Measurements from ENCODE around the gene SV2A. TPM values are rescaled to one million over a fixed set of nuclear protein-coding genes. Genes with fewer than 3 reads are reported as not detected.
"Not testable (repeated sequence)": the region's sequence is repeated elsewhere in the genome, so short reads cannot be mapped to it uniquely, and the experiment has no call there.

Gene SV2A
- polyA plus RNA-seq, 1 donor (not counting 4 experiments of a cell fraction or from before 2014, with no cell fraction given): 0.28 TPM

GRCh38 chr1:149962039-149962647, 44.5 kb upstream of the SV2A start:
- H2AFZ ChIP-seq (ENCODE audit: control insufficient read depth, low read length): no peak overlapping the region
- no peak overlapping the region for H3K4me3 ChIP-seq (ENCODE audit: control insufficient read depth in 2 of 3, extremely low read depth in 1 of 3, insufficient read depth in 2 of 3, low read depth in 1 of 3, low read length in 3 of 3)
- H3K9ac ChIP-seq (ENCODE audit: control insufficient read depth, extremely low read depth, insufficient read depth, low read length): no peak overlapping the region
- H3K9me1 ChIP-seq (ENCODE audit: control insufficient read depth, extremely low read depth, insufficient read depth, low read length): no peaks in the 10 kb centered on the region
- peaks cover 16 to 26% of the 10 kb centered on the region in 2 experiments for H3K36me3 ChIP-seq (ENCODE audit: control insufficient read depth in 2 of 2, extremely low read depth in 1 of 2, insufficient read depth in 2 of 2, low read length in 2 of 2)
- no peaks in the 10 kb centered on the region for H3K79me2 ChIP-seq (ENCODE audit: control insufficient read depth, insufficient read depth, low read length)
- no peaks in the 10 kb centered on the region for H3K27me3 ChIP-seq (ENCODE audit: control insufficient read depth, extremely low read depth, insufficient read depth, low read length)
- H4K20me1 ChIP-seq (ENCODE audit: control insufficient read depth, extremely low read depth, insufficient read depth, low read length): no peaks in the 10 kb centered on the region
- dilution Hi-C loops (cut with MboI; ENCODE audit: extremely low pct_ligation_motif_present, low sequenced_read_pairs): no loop called here
- H3K4me2 ChIP-seq (ENCODE audit: control insufficient read depth, extremely low read depth, insufficient read depth, low read depth, low read length): no peak overlapping the region
- TF ChIP-seq CTCF (optimal IDR thresholded peaks at IDR 0.05 in 1 of 3, IDR thresholded peaks at IDR 0.05 in 1 of 3, conservative IDR thresholded peaks at IDR 0.05 in 1 of 3; ENCODE audit: extremely low read depth in 1 of 3, insufficient read depth in 2 of 3, low read length in 3 of 3): peak; percentile 57 to 60 (median 58)
- TF ChIP-seq EZH2 (IDR thresholded peaks at IDR 0.05; ENCODE audit: low read length): no peak
- H3K9me3 ChIP-seq (ENCODE audit: control insufficient read depth, low read depth, low read length): no peaks in the 10 kb centered on the region
- H3K4me1 ChIP-seq (ENCODE audit: control insufficient read depth, extremely low read depth, insufficient read depth, low read length): peaks cover 3% of the 10 kb centered on the region
- FAIRE-seq (peak; percentile 9), DNase-seq (ENCODE audit: low read depth, low spot score) (no peak)
- H3K27ac ChIP-seq (ENCODE audit: control insufficient read depth, insufficient read depth, low read length): peak overlapping the region; percentile 25

- H3K4me3 ChIP-seq (ENCODE audit: control insufficient read depth in 2 of 3, extremely low read depth in 1 of 3, insufficient read depth in 2 of 3, low read depth in 1 of 3, low read length in 3 of 3); H3K4me2 ChIP-seq (ENCODE audit: control insufficient read depth, extremely low read depth, insufficient read depth, low read depth, low read length); H3K27me3 ChIP-seq (ENCODE audit: control insufficient read depth, extremely low read depth, insufficient read depth, low read length); DNase-seq (ENCODE audit: low read depth, low spot score); H3K27ac ChIP-seq (ENCODE audit: control insufficient read depth, insufficient read depth, low read length); H2AFZ ChIP-seq (ENCODE audit: control insufficient read depth, low read length); H3K79me2 ChIP-seq (ENCODE audit: control insufficient read depth, insufficient read depth, low read length); H3K9ac ChIP-seq (ENCODE audit: control insufficient read depth, extremely low read depth, insufficient read depth, low read length); H3K9me3 ChIP-seq (ENCODE audit: control insufficient read depth, low read depth, low read length); FAIRE-seq; H3K9me1 ChIP-seq (ENCODE audit: control insufficient read depth, extremely low read depth, insufficient read depth, low read length); H4K20me1 ChIP-seq (ENCODE audit: control insufficient read depth, extremely low read depth, insufficient read depth, low read length); dilution Hi-C loops (cut with MboI; ENCODE audit: extremely low pct_ligation_motif_present, low sequenced_read_pairs); H3K4me1 ChIP-seq (ENCODE audit: control insufficient read depth, extremely low read depth, insufficient read depth, low read length): not testable (repeated sequence)
- peaks cover 7 to 17% of the 10 kb centered on the region in 2 experiments for H3K36me3 ChIP-seq (ENCODE audit: control insufficient read depth in 2 of 2, extremely low read depth in 1 of 2, insufficient read depth in 2 of 2, low read length in 2 of 2)
Observed at GRCh38 chr1:149957548-149957947, 39.9 kb upstream of the SV2A start.

- Histone ChIP-seq H3K27ac (ENCODE audit: control insufficient read depth, insufficient read depth, low read length) (no peak overlapping the region), H2AFZ (ENCODE audit: control insufficient read depth, low read length) (no peak overlapping the region), H3K4me2 (ENCODE audit: control insufficient read depth, extremely low read depth, insufficient read depth, low read depth, low read length) (no peak overlapping the region), H3K9me3 (ENCODE audit: control insufficient read depth, low read depth, low read length) (no peaks in the 10 kb centered on the region), H3K4me1 (ENCODE audit: control insufficient read depth, extremely low read depth, insufficient read depth, low read length) (no peaks in the 10 kb centered on the region), H3K79me2 (ENCODE audit: control insufficient read depth, insufficient read depth, low read length) (no peaks in the 10 kb centered on the region), H3K9me1 (ENCODE audit: control insufficient read depth, extremely low read depth, insufficient read depth, low read length) (no peaks in the 10 kb centered on the region), H3K9ac (ENCODE audit: control insufficient read depth, extremely low read depth, insufficient read depth, low read length) (no peak overlapping the region), H4K20me1 (ENCODE audit: control insufficient read depth, extremely low read depth, insufficient read depth, low read length) (no peaks in the 10 kb centered on the region), H3K27me3 (ENCODE audit: control insufficient read depth, extremely low read depth, insufficient read depth, low read length) (no peaks in the 10 kb centered on the region), H3K36me3 (ENCODE audit: control insufficient read depth in 2 of 2, extremely low read depth in 1 of 2, insufficient read depth in 2 of 2, low read length in 2 of 2) (peaks cover 7 to 13% of the 10 kb centered on the region in 2 experiments), H3K4me3 (ENCODE audit: control insufficient read depth in 2 of 3, extremely low read depth in 1 of 3, insufficient read depth in 2 of 3, low read depth in 1 of 3, low read length in 3 of 3) (no peak overlapping the region)
- DNase-seq (ENCODE audit: low read depth, low spot score) (no peak), FAIRE-seq (no peak)
- no peak for TF ChIP-seq EZH2 (IDR thresholded peaks at IDR 0.05; ENCODE audit: low read length)
- TF ChIP-seq CTCF (optimal IDR thresholded peaks at IDR 0.05 in 1 of 3, IDR thresholded peaks at IDR 0.05 in 1 of 3, conservative IDR thresholded peaks at IDR 0.05 in 1 of 3; ENCODE audit: extremely low read depth in 1 of 3, insufficient read depth in 2 of 3, low read length in 3 of 3): no peak
- dilution Hi-C loops (cut with MboI; ENCODE audit: extremely low pct_ligation_motif_present, low sequenced_read_pairs): no loop called here
Observed at GRCh38 chr1:149949911-149950310, 32.3 kb upstream of the SV2A start.

All from keratinocyte (primary cell).